ENCODE measurements around the gene SCGB1D4. TPM values are rescaled to one million over a fixed set of nuclear protein-coding genes. Genes with fewer than 3 reads are reported as not detected.

The SCGB1D4 gene
- polyA plus RNA-seq, 2 of the 4 experiments (the other 2 are of a cell fraction): not detected

DNA sequence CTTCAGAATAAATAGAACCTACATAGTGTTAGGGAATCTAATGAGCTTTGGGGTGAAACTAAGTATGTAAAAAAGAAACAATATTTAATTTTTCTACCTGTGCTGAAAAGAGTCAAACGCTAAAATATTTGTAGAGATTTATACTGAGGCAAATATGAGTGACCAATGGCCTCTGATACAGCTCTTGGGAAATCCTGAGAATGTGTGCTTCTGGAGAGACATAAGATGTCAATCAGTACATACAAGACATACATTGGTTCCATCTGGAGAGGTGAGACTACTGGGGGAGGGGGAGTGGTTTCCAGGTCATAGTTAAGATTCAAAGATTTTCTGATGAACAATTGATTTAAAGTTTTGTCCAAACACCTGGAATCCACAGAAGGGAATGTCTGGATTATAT lies 39.3 kb upstream of the SCGB1D4 start:
- ChIA-PET POLR2A (interaction anchor here (0.9 kb wide), 1 partner anchor 236 kb away, joined by 3 read pairs; the partner anchor contains the start of gene EEF1G), CTCF (interaction anchor here (0.6 to 5.6 kb wide), 7 partner anchors 27 to 121 kb away, joined by 3 to 31 read pairs (median 4); no protein-coding TSS in a partner anchor)
- DNase-seq (ENCODE audit: low read depth in 1 of 2, low spot score in 1 of 2) (no peak), ATAC-seq (no peak), FAIRE-seq (no peak)
- H3K27ac ChIP-seq: peak overlapping the region in 1 of 2 experiments; percentile 88; a peak in 2 of 6 replicates
- peak overlapping the region; percentile 83 for H3K4me2 ChIP-seq
- H3K4me3 ChIP-seq: peak overlapping the region; percentile 79
- WGBS (ENCODE audit: missing lambda C conversion rate): 38% methylated on average over 1 of the region's 1 CpG
- TF ChIP-seq RFX5 (IDR thresholded peaks at IDR 0.05) (no peak), FOXS1 (CRISPR knock-in tag; IDR thresholded peaks at IDR 0.05) (no peak), FOSB (CRISPR knock-in tag; IDR thresholded peaks at IDR 0.05) (no peak), PHF8 (IDR thresholded peaks at IDR 0.05; ENCODE audit: borderline replicate concordance, low read depth) (no peak), JUNB (IDR thresholded peaks at IDR 0.05) (no peak), HOXA7 (CRISPR knock-in tag; IDR thresholded peaks at IDR 0.05) (no peak)
- TF ChIP-seq, protein P1, sequence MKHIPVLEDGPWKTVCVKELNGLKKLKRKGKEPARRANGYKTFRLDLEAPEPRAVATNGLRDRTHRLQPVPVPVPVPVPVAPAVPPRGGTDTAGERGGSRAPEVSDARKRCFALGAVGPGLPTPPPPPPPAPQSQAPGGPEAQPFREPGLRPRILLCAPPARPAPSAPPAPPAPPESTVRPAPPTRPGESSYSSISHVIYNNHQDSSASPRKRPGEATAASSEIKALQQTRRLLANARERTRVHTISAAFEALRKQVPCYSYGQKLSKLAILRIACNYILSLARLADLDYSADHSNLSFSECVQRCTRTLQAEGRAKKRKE (CRISPR knock-in tag; IDR thresholded peaks at IDR 0.05; ENCODE audit: low read depth): no peak
- H3K9me3 ChIP-seq: no peaks in the 10 kb centered on the region
- no peaks in the 10 kb centered on the region for H3K4me1 ChIP-seq

- ChIA-PET CTCF (interaction anchor here (0.6 to 5.6 kb wide), 7 partner anchors 26 to 223 kb away, joined by 3 to 31 read pairs (median 4); no protein-coding TSS in a partner anchor), POLR2A (interaction anchor here (0.9 kb wide), 1 partner anchor 236 kb away, joined by 3 read pairs; the partner anchor contains the start of gene EEF1G)
- H3K27ac ChIP-seq: peak within 1 kb of the TSS; percentile 76 to 88
- no peaks in the 10 kb centered on the region for H3K9me3 ChIP-seq
- H3K4me2 ChIP-seq: peak within 1 kb of the TSS; percentile 83
- no peaks in the 10 kb centered on the region for H3K4me1 ChIP-seq
- DNase-seq (ENCODE audit: low read depth in 1 of 2, low spot score in 1 of 2): peak; percentile 82 to 87
- WGBS (ENCODE audit: missing lambda C conversion rate): 1% methylated on average over 75 of the region's 98 CpGs
- FAIRE-seq: no peak
- peak; percentile 89 to 95 for ATAC-seq
- peak within 1 kb of the TSS; percentile 79 for H3K4me3 ChIP-seq
- TF ChIP-seq MYC (IDR thresholded peaks at IDR 0.05; ENCODE audit: borderline replicate concordance, low read length) (no peak), POLR2AphosphoS2 (conservative IDR thresholded peaks at IDR 0.05; ENCODE audit: low read length) (no peak), HEYL (CRISPR knock-in tag; IDR thresholded peaks at IDR 0.05) (no peak), FOSL2 (IDR thresholded peaks at IDR 0.05) (no peak), FOSL2 (CRISPR knock-in tag; IDR thresholded peaks at IDR 0.05) (no peak), CTCF (IDR thresholded peaks at IDR 0.05) (no peak), SREBF2 (IDR thresholded peaks at IDR 0.05) (no peak), SMC3 (IDR thresholded peaks at IDR 0.05) (no peak), HOXB5 (CRISPR knock-in tag; IDR thresholded peaks at IDR 0.05) (no peak), RARB (CRISPR knock-in tag; IDR thresholded peaks at IDR 0.05) (no peak), JUNB (IDR thresholded peaks at IDR 0.05) (no peak), CHD2 (IDR thresholded peaks at IDR 0.05; ENCODE audit: low read length, partially characterized antibody) (no peak), ZSCAN20 (CRISPR knock-in tag; IDR thresholded peaks at IDR 0.05) (no peak), RNF2 (IDR thresholded peaks at IDR 0.05; ENCODE audit: borderline replicate concordance, low read depth) (no peak), ELK1 (IDR thresholded peaks at IDR 0.05; ENCODE audit: low read depth, low read length) (no peak), RCOR1 (IDR thresholded peaks at IDR 0.05; ENCODE audit: low read depth, low read length) (no peak), JUN (IDR thresholded peaks at IDR 0.05) (0 out of 5 replicates have a peak, but pooled peaks of 1 of the 2 experiments have one; percentile 17), NR3C1 (IDR thresholded peaks at IDR 0.05) (no peak), TP53 (CRISPR knock-in tag; IDR thresholded peaks at IDR 0.05) (no peak), BCL3 (IDR thresholded peaks at IDR 0.05) (no peak)
- TF ChIP-seq, protein P2, sequence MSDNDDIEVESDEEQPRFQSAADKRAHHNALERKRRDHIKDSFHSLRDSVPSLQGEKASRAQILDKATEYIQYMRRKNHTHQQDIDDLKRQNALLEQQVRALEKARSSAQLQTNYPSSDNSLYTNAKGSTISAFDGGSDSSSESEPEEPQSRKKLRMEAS (IDR thresholded peaks at IDR 0.05): peak; percentile 86
- TF ChIP-seq, protein P3, sequence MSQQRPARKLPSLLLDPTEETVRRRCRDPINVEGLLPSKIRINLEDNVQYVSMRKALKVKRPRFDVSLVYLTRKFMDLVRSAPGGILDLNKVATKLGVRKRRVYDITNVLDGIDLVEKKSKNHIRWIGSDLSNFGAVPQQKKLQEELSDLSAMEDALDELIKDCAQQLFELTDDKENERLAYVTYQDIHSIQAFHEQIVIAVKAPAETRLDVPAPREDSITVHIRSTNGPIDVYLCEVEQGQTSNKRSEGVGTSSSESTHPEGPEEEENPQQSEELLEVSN (IDR thresholded peaks at IDR 0.05; ENCODE audit: borderline replicate concordance, low read depth): peak; percentile 94
- TF ChIP-seq, protein P1 (CRISPR knock-in tag; IDR thresholded peaks at IDR 0.05; ENCODE audit: low read depth): no peak
These were observed 38.7 kb upstream of the SCGB1D4 start, which contains the start of gene ASRGL1 for GRCh38 chr11:62337303-62338181. Gene ASRGL1 (plus strand): TSS chr11:62337448. CDS start chr11:62337978, 530 bp downstream.

Data from A549 (cell line).